ENCODE data around the gene GDI1. TPM values are rescaled to one million over a fixed set of nuclear protein-coding genes. Genes with fewer than 3 reads are reported as not detected.

GDI1 gene
- total and polyA plus RNA-seq, 10 of the 15 experiments (the other 5 are each of a cell fraction or from before 2014, with no cell fraction given), result 0.92 to 102 (median 49.6) TPM

DNA sequence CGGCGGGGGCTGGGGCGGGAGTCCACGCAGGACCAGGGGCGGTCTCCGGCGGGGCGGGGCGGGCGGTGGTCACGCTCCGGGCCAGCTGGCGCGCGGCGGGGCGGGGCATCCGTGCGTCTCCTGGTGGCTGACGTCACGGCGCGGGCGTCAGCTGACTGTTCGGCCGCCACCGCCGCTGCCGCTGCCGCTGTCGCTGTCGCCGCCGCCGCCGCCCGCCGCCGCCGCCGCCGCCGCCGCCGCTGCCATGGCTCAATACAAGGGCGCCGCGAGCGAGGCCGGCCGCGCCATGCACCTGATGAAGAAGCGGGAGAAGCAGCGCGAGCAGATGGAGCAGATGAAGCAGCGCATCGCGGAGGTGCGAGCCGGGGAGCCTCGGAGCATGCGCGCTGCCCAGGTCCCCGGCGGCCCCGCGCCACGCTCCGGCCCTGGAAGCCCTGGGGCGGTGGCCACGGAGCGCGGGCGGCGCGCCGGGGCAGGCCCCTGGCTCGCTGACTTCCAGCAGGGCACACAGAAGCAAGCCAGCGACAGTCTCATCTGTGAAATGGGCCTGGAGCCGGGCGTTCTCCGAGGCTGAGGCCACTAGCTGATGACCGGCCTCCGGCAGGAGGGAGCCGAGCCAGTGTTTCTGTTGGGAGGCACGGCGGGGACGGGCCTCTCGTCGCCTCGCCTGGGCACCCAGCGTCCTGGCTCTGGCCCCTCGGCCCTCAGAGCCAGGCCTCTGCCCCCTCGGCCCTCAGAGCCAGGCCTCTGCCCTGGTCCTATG is 7.2 kb downstream of the GDI1 start, which contains the start of gene FAM50A:
TSS of gene FAM50A (plus strand) at position 150 of the 763 bp plus-strand sequence. CDS start at position 245, 95 bp downstream.
- peak within 1 kb of the TSS; percentile 82 for H3K4me2 ChIP-seq (ENCODE audit: control insufficient read depth, insufficient read depth)
- in situ Hi-C loops (cut with MboI), result no loop called here
- H3K36me3 ChIP-seq (ENCODE audit: control insufficient read depth in 2 of 2, insufficient read depth in 2 of 2, low read length in 1 of 2), result peaks cover 0 to 5% of the 10 kb centered on the region in 2 experiments; a peak in 1 of 4 replicates
- H3K79me2 ChIP-seq (ENCODE audit: control insufficient read depth, insufficient read depth, low read length), result peaks cover 7% of the 10 kb centered on the region
- H3K27me3 ChIP-seq (replicated peaks in 1 of 2; ENCODE audit: control insufficient read depth in 2 of 2, insufficient read depth in 2 of 2, low read length in 1 of 2), result no peaks in the 10 kb centered on the region
- H3K9ac ChIP-seq (ENCODE audit: control insufficient read depth, insufficient read depth, low read length), result peak within 1 kb of the TSS; percentile 61
- SMC1A ChIA-PET (ENCODE audit: uncharacterized antibody, unreplicated experiment), result no interaction called here
- 22% methylated on average over 30 of the region's 94 CpGs for WGBS (ENCODE audit: insufficient coverage, insufficient replicate concordance, low lambda C conversion rate, missing lambda C conversion rate)
- no peak for FAIRE-seq
- POLR2A ChIA-PET, result interaction anchor here (1.1 kb wide), 1 partner anchor 43 kb away, joined by 3 read pairs; no protein-coding TSS in a partner anchor
- no peak for DNase-seq (ENCODE audit: low read depth, low spot score)
- H2AFZ ChIP-seq (ENCODE audit: control insufficient read depth, low read depth, low read length), result peak within 1 kb of the TSS; percentile 23
- peak within 1 kb of the TSS; percentile 68 for H3K4me3 ChIP-seq
- no peaks in the 10 kb centered on the region for H3K9me3 ChIP-seq (replicated peaks; ENCODE audit: control insufficient read depth, insufficient read depth, low read length)
- ATAC-seq, result peak; percentile 90
- CTCF ChIA-PET, result no interaction called here
- RAD21 ChIA-PET (ENCODE audit: unreplicated experiment), result interaction anchor here (1.3 kb wide), 1 partner anchor 34 kb away, joined by 3 read pairs; no protein-coding TSS in a partner anchor
- H3K27ac ChIP-seq (ENCODE audit: control insufficient read depth, insufficient read depth), result peak within 1 kb of the TSS; percentile 52
- H4K20me1 ChIP-seq (ENCODE audit: control insufficient read depth, insufficient read depth), result no peaks in the 10 kb centered on the region
- intact Hi-C loops (cut with micrococcal nuclease; ENCODE audit: unreplicated experiment), result no loop called here
- H3K4me1 ChIP-seq (ENCODE audit: control insufficient read depth, insufficient read depth, low read length), result 0 out of 2 replicates have a peak, but pooled peaks cover 3% of the 10 kb centered on the region
- no TSS peak for BruUV-seq (replicated peaks)
- no peak for TF ChIP-seq EGR1 (IDR thresholded peaks at IDR 0.05; ENCODE audit: borderline replicate concordance in 1 of 2, low read depth in 2 of 2, low read length in 2 of 2)
- no peak for TF ChIP-seq JUNB (IDR thresholded peaks at IDR 0.05)
- no peak for TF ChIP-seq YBX1 (IDR thresholded peaks at IDR 0.05)
- TF ChIP-seq SUZ12 (IDR thresholded peaks at IDR 0.05; ENCODE audit: unreplicated experiment), result no peak
- TF ChIP-seq HDGF (IDR thresholded peaks at IDR 0.05), result no peak
- TF ChIP-seq ZNF274 (IDR thresholded peaks at IDR 0.05; ENCODE audit: insufficient read depth, insufficient read length), result no peak
- TF ChIP-seq BHLHE40 (IDR thresholded peaks at IDR 0.05; ENCODE audit: borderline replicate concordance in 1 of 2, low read depth in 2 of 2, low read length in 1 of 2), result peak in 1 of 2 experiments; percentile 77; a peak in 2 of 4 replicates
- no peak for TF ChIP-seq RFX5 (IDR thresholded peaks at IDR 0.05; ENCODE audit: low read depth, low read length)
- no peak for TF ChIP-seq EP300 (IDR thresholded peaks at IDR 0.05; ENCODE audit: borderline replicate concordance in 1 of 2, control insufficient read depth in 1 of 2, low read depth in 2 of 2, low read length in 2 of 2)
- no peak for TF ChIP-seq SREBF1 (IDR thresholded peaks at IDR 0.05; ENCODE audit: low read length)
- TF ChIP-seq MYB (IDR thresholded peaks at IDR 0.05; ENCODE audit: borderline replicate concordance, low read depth, low read length), result no peak
- TF ChIP-seq BRCA1 (IDR thresholded peaks at IDR 0.05; ENCODE audit: low read depth, low read length), result no peak
- peak; percentile 31; the same call in 1 of the 2 replicates for TF ChIP-seq POLR2A (IDR thresholded peaks at IDR 0.05; ENCODE audit: low read depth, low read length)
- TF ChIP-seq, protein P1, sequence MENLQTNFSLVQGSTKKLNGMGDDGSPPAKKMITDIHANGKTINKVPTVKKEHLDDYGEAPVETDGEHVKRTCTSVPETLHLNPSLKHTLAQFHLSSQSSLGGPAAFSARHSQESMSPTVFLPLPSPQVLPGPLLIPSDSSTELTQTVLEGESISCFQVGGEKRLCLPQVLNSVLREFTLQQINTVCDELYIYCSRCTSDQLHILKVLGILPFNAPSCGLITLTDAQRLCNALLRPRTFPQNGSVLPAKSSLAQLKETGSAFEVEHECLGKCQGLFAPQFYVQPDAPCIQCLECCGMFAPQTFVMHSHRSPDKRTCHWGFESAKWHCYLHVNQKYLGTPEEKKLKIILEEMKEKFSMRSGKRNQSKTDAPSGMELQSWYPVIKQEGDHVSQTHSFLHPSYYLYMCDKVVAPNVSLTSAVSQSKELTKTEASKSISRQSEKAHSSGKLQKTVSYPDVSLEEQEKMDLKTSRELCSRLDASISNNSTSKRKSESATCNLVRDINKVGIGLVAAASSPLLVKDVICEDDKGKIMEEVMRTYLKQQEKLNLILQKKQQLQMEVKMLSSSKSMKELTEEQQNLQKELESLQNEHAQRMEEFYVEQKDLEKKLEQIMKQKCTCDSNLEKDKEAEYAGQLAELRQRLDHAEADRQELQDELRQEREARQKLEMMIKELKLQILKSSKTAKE (IDR thresholded peaks at IDR 0.05; ENCODE audit: low read depth, poor library complexity, severe bottlenecking), result no peak
- no peak for TF ChIP-seq ZNF24 (IDR thresholded peaks at IDR 0.05)
- TF ChIP-seq ZNF622 (IDR thresholded peaks at IDR 0.05), result no peak
- TF ChIP-seq, protein P2, sequence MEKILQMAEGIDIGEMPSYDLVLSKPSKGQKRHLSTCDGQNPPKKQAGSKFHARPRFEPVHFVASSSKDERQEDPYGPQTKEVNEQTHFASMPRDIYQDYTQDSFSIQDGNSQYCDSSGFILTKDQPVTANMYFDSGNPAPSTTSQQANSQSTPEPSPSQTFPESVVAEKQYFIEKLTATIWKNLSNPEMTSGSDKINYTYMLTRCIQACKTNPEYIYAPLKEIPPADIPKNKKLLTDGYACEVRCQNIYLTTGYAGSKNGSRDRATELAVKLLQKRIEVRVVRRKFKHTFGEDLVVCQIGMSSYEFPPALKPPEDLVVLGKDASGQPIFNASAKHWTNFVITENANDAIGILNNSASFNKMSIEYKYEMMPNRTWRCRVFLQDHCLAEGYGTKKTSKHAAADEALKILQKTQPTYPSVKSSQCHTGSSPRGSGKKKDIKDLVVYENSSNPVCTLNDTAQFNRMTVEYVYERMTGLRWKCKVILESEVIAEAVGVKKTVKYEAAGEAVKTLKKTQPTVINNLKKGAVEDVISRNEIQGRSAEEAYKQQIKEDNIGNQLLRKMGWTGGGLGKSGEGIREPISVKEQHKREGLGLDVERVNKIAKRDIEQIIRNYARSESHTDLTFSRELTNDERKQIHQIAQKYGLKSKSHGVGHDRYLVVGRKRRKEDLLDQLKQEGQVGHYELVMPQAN (conservative IDR thresholded peaks at IDR 0.05), result 0 out of 2 replicates have a peak, but pooled peaks have one; percentile 34
- TF ChIP-seq, protein P3, sequence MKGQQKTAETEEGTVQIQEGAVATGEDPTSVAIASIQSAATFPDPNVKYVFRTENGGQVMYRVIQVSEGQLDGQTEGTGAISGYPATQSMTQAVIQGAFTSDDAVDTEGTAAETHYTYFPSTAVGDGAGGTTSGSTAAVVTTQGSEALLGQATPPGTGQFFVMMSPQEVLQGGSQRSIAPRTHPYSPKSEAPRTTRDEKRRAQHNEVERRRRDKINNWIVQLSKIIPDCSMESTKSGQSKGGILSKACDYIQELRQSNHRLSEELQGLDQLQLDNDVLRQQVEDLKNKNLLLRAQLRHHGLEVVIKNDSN (IDR thresholded peaks at IDR 0.05; ENCODE audit: borderline replicate concordance, extremely low read length, insufficient read depth, low read depth, low read length), result peak; percentile 4
